BJ (cell line): Measurements from ENCODE around the gene CIB4. TPM values are rescaled to one million over a fixed set of nuclear protein-coding genes. Genes with fewer than 3 reads are reported as not detected.
A peak's percentile ranks its signal among the peaks of the same experiment; 100 is the strongest.

Experiments used
- CTCF ChIA-PET: fragments of 350-600 bp; formaldehyde crosslinking; extraction: SDS; loops from one replicate; lab custom pipeline; 2021; ENCODE audit warnings: antibody characterized with exemption, inconsistent platforms; lab: Yijun Ruan, JAX
- POLR2A ChIA-PET: fragments of 300-600 bp; sonication (Branson Sonifier 250); formaldehyde crosslinking; extraction: SDS; loops from one replicate; lab custom pipeline; 2021; ENCODE audit warnings: antibody characterized with exemption; lab: Charles Lee
- DNase-seq: peaks from one replicate; pipeline ENCODE4 v3.0.0-alpha.2; 2011; ENCODE audit warnings: low read depth
- H3K27me3 ChIP-seq: 2 replicates; pipeline ENCODE4 v1.6.0; 2011; ENCODE audit warnings: low read length; ENCODE audit not compliant: control insufficient read depth, insufficient read depth
- H3K36me3 ChIP-seq: 2 replicates; pipeline ENCODE4 v1.5.1; 2011; ENCODE audit warnings: low read length; ENCODE audit not compliant: control insufficient read depth, insufficient read depth
- H3K4me3 ChIP-seq: 2 replicates; pipeline ENCODE4 v1.5.1; 2011; ENCODE audit warnings: low read depth, mild to moderate bottlenecking, control low read depth, low read length
- polyA plus RNA-seq: library from polyadenylated mRNA; depleted of rRNA; stranded (reverse); fragments of >200 nt; gene quantifications from 2 replicates; pipeline ENCODE4 v1.2.3, GENCODE V29; 2011
- TF ChIP-seq, protein P1 (sequence below): IDR thresholded peaks from 2 replicates; pipeline ENCODE4 v1.5.1; 2011; ENCODE audit warnings: low read depth, mild to moderate bottlenecking, control low read depth, inconsistent platforms, low read length, moderate library complexity; ENCODE audit not compliant: insufficient read depth

CIB4 gene
- polyA plus RNA-seq, 1 experiment = not detected

DNA sequence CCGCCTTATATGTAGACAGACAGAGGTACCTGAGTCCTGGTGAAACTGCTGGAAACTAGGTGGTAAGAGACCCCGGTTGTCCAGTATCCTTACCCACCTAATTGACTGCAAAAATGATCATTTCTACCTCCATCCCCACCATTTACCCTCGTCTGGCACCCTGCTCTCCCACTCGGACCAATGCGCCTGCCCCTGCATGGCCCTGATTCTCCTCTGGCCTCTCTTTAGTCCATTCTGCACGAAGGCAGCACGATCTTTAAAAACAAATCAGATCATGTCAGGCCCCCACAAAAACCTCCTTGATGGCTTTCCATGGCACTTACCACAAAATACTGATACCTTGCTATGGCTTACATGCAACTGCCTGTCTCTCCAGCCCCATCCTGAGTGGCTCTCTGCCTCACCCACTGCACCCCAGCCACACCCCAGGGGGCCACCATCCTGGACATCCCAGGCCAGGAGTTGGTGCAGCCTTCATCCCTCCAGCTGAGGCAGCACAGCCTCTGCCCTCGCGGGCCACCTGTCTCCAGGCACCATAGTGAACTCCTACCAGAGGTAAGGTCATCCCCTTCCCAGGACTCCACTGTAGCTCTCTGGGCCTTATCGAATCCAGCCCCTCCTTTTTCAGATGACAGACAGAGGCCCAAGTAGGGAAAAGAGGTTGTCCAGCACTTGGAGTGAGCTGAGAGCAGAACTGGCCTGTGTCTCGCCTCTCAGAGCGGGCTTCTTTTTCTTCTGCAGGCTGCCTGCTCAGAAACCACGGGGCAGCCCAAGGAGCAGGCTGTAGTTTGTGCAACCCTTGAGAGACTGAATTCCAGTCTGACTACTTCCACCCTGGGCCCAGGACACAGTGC lies 12.3 kb upstream of the CIB4 start:
- TF ChIP-seq, protein P1, sequence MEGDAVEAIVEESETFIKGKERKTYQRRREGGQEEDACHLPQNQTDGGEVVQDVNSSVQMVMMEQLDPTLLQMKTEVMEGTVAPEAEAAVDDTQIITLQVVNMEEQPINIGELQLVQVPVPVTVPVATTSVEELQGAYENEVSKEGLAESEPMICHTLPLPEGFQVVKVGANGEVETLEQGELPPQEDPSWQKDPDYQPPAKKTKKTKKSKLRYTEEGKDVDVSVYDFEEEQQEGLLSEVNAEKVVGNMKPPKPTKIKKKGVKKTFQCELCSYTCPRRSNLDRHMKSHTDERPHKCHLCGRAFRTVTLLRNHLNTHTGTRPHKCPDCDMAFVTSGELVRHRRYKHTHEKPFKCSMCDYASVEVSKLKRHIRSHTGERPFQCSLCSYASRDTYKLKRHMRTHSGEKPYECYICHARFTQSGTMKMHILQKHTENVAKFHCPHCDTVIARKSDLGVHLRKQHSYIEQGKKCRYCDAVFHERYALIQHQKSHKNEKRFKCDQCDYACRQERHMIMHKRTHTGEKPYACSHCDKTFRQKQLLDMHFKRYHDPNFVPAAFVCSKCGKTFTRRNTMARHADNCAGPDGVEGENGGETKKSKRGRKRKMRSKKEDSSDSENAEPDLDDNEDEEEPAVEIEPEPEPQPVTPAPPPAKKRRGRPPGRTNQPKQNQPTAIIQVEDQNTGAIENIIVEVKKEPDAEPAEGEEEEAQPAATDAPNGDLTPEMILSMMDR = no peak
- no peaks in the 10 kb centered on the region for H3K36me3 ChIP-seq
- H3K27me3 ChIP-seq = peaks cover 16% of the 10 kb centered on the region
- POLR2A ChIA-PET = no interaction called here
- CTCF ChIA-PET = no interaction called here
- H3K4me3 ChIP-seq = no peak overlapping the region
- no peak for DNase-seq

DNA sequence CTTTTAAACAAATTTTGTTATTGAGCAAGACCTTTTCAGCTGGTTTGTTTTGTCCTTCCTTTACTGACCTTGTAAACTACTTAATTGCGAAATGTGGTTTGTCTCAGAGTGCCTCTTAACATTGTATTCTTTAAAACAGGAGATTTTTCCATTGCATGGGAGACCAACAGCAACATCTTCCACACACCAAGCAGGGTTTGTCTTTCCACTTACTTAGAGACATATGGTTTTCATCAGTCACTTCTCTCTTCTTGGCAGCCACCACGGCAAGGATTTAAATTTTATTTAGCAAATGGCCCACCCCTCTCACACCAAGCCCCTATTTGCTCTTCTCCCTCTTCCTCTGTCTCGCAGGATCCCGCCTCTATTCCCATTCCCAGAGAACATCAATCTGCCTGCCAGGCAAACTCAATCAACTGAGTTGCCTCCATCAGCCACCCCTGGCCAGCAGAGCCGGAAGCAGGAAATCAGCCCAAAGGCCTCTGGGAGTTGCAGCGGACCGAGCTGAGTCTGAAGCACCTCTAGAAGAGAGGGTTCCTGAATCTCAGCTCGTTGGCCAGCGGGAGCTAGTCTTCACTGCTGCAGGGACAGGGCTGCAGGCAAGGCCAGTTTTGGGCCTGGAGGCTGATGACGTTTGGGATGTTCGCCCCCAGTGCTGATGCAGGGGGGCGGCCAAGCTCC lies 11.3 kb upstream of the CIB4 start:
- ChIA-PET CTCF (interaction anchor here (1.4 to 2.1 kb wide), 2 partner anchors 47 to 93 kb away, joined by 4 to 11 read pairs; no protein-coding TSS in a partner anchor), POLR2A (no interaction called here)
- DNase-seq = peak; percentile 66
- TF ChIP-seq, protein P1 = no peak
- Histone ChIP-seq H3K36me3 (no peaks in the 10 kb centered on the region), H3K27me3 (peaks cover 23% of the 10 kb centered on the region), H3K4me3 (no peak overlapping the region)

DNA sequence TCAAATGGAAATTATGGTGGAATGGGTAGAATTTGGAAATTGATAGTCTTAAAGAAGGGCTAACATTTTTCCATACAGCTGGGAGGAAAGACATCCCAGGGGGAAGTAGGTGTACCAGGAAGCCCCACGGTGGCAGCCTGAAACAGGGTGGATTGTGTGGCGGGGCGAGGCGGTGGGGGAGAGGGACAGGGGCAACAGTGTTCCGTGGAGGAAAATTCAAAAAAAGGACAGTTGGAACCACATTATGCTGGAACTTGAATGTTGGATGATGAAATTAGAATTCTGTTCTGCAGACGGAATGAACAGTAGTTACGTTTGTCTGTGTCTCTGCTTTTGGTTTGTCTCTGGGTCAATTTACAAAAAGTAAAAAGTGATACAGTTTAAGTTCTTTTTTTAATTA lies 10.6 kb upstream of the CIB4 start:
- peaks cover 25% of the 10 kb centered on the region for H3K27me3 ChIP-seq
- no peak for DNase-seq
- H3K4me3 ChIP-seq = no peak overlapping the region
- ChIA-PET POLR2A (no interaction called here), CTCF (interaction anchor here (1.4 to 2.1 kb wide), 2 partner anchors 46 to 94 kb away, joined by 4 to 11 read pairs; no protein-coding TSS in a partner anchor)
- H3K36me3 ChIP-seq = no peaks in the 10 kb centered on the region
- TF ChIP-seq, protein P1 = no peak

DNA sequence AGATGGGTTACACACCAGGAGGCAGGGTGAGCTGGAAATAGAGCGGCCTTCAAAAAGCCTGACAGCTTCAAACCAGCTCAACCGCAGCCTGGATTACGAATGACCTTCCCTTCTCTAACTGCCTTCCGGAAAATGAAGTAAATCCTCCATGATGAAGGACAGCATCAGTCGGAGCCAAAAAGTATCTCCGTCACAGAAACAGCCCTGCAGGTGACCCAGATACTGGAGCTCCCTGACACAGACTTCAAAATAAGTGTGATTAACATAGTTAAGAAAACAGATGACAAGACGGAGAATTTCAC lies 10.3 kb upstream of the CIB4 start:
- Histone ChIP-seq H3K27me3 (peaks cover 25% of the 10 kb centered on the region), H3K4me3 (no peak overlapping the region), H3K36me3 (no peaks in the 10 kb centered on the region)
- DNase-seq = no peak
- POLR2A ChIA-PET = interaction anchor here (0.6 kb wide), 1 partner anchor 103 kb away, joined by 6 read pairs; no protein-coding TSS in a partner anchor
- CTCF ChIA-PET = interaction anchor here (1.4 to 2.1 kb wide), 2 partner anchors 46 to 95 kb away, joined by 4 to 11 read pairs; no protein-coding TSS in a partner anchor
- TF ChIP-seq, protein P1 = no peak

DNA sequence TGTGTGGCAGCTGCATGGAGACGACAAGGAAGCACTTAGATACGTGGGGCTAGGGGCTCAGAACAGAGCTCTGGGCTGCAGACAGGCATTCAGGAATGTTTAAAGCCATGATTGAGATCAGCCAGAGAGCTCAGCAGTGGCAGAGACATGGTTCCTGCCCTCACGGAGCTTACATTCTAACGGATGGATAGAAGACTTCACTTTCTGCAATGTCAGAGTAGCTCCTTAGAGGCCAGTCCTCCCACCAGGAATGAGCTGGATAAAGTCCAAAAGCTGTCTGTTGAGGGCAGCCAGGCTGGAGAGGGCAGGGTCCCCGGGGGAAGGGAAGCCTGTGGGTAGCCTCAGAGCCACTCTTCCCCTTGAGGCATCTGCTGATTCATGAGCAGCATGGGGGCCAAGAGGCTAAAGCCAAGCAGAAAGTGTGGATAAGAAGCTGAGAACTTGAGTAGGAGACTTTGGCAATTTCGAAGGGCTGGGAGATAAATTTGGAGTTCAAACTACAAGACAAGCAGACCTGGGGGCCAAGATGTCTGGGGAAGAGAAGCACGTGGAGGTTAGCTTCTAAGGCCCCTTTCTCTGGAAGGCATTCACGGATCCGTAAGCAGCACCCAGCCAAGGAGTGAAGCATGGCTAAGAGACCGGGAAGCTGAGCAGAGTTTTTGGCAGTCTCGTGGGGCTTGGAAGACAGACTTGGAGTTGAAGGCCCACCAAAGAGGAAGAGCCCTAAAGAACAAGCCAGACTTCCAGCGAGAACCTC lies 9.7 kb upstream of the CIB4 start:
- Histone ChIP-seq H3K27me3 (peaks cover 25% of the 10 kb centered on the region), H3K36me3 (no peaks in the 10 kb centered on the region), H3K4me3 (no peak overlapping the region)
- CTCF ChIA-PET = interaction anchor here (0.7 to 2.1 kb wide), 3 partner anchors 11 to 95 kb away, joined by 3 to 11 read pairs (median 4); no protein-coding TSS in a partner anchor
- no peak for DNase-seq
- POLR2A ChIA-PET = interaction anchor here (0.6 kb wide), 1 partner anchor 103 kb away, joined by 6 read pairs; no protein-coding TSS in a partner anchor
- TF ChIP-seq, protein P1 = no peak
